A549 (cell line): ENCODE data around the gene CSTB. TPM values are rescaled to one million over a fixed set of nuclear protein-coding genes. Genes with fewer than 3 reads are reported as not detected.
A peak's percentile ranks its signal among the peaks of the same experiment; 100 is the strongest.

Source experiments
- ATAC-seq, 2 experiments: fragments of 200-7000 bp in 1 of 2; fragments of >200 bp in 1 of 2; cut with Nextera tagmentation in 1 of 2; cut with Tn5 transposase in 1 of 2; 3 replicates each; pipeline versions ENCODE4 v1.8.0 to v1.9.1; 2018 to 2020; ENCODE audit warnings: mild to moderate bottlenecking in 1 of 2, moderate library complexity in 1 of 2
- CTCF ChIA-PET: fragments of 300-600 bp; sonication (Branson Sonifier 250); formaldehyde crosslinking; extraction: SDS; loops from one replicate; lab custom pipeline; 2021; ENCODE audit warnings: antibody characterized with exemption, inconsistent platforms; lab: Yijun Ruan, JAX
- POLR2A ChIA-PET: fragments of 350-600 bp; formaldehyde crosslinking; extraction: SDS; loops from one replicate; lab custom pipeline; 2021; ENCODE audit warnings: antibody characterized with exemption, inconsistent platforms; lab: Yijun Ruan, JAX
- DNase-seq, 2 experiments: peaks; one replicate each; pipeline versions ENCODE4 v3.0.0 to v3.0.0-alpha.2; 2011 to 2016; ENCODE audit warnings: low read depth in 1 of 2, low spot score in 1 of 2
- FAIRE-seq: peaks from 2 replicates; lab custom pipeline; 2011; peaks lifted over from hg19 to GRCh38; lab: Jason Lieb, UNC
- H3K27ac ChIP-seq, 2 experiments: fragments of >200 bp; sonication (Bioruptor Twin); formaldehyde crosslinking; 3 replicates each; pipeline ENCODE4 v1.5.1; 2016 to 2017
- H3K4me1 ChIP-seq: fragments of >200 bp; sonication (Bioruptor Twin); formaldehyde crosslinking; 3 replicates; pipeline ENCODE4 v1.6.1; 2016
- H3K4me2 ChIP-seq: fragments of >200 bp; sonication (Bioruptor Twin); formaldehyde crosslinking; 3 replicates; pipeline ENCODE4 v1.6.1; 2016
- H3K4me3 ChIP-seq: fragments of >200 bp; sonication (Bioruptor Twin); formaldehyde crosslinking; 3 replicates; pipeline ENCODE4 v1.5.1; 2016
- H3K9me3 ChIP-seq: fragments of >200 bp; sonication (Bioruptor Twin); formaldehyde crosslinking; 3 replicates; pipeline ENCODE4 v1.6.1; 2016
- CBX8 ChIP-seq: fragments of 200-600 bp; sonication (generic); IDR thresholded peaks from 2 replicates; pipeline ENCODE4 v1.6.1; 2016
- CHD4 ChIP-seq: fragments of 200-600 bp; sonication (generic); IDR thresholded peaks from 2 replicates; pipeline ENCODE4 v1.6.1; 2016; ENCODE audit warnings: antibody characterized with exemption, mild to moderate bottlenecking, borderline replicate concordance
- EHF ChIP-seq: fragments of 250-450 bp; sonication (Bioruptor Pico); IDR thresholded peaks from 2 replicates; pipeline ENCODE4 v1.5.0; 2020; ENCODE audit warnings: mild to moderate bottlenecking
- HDAC2 ChIP-seq: fragments of 200-600 bp; sonication (generic); IDR thresholded peaks from 2 replicates; pipeline ENCODE4 v1.6.1; 2016
- JUNB ChIP-seq: fragments of >200 bp; sonication (Bioruptor Twin); formaldehyde crosslinking; IDR thresholded peaks from 2 replicates; pipeline ENCODE4 v1.6.1; 2016
- MAFK ChIP-seq: fragments of 450-650 bp; IDR thresholded peaks from 2 replicates; pipeline ENCODE4 v1.6.1; 2014; ENCODE audit not compliant: partially characterized antibody
- MAZ ChIP-seq: fragments of 150-350 bp; IDR thresholded peaks from 2 replicates; pipeline ENCODE4 v1.6.1; 2014; ENCODE audit warnings: antibody characterized with exemption, low read depth, low read length, borderline replicate concordance
- MYC ChIP-seq: IDR thresholded peaks from 2 replicates; pipeline ENCODE4 v1.6.1; 2012; ENCODE audit warnings: mild to moderate bottlenecking, inconsistent platforms, low read length, improper control_type of control experiment, borderline replicate concordance
- PHF8 ChIP-seq: fragments of 200-600 bp; sonication (generic); IDR thresholded peaks from 2 replicates; pipeline ENCODE4 v1.6.1; 2016; ENCODE audit warnings: low read depth, mild to moderate bottlenecking, antibody characterized with exemption, moderate library complexity, borderline replicate concordance
- POLR2AphosphoS2 ChIP-seq: conservative IDR thresholded peaks from 2 replicates; pipeline ENCODE4 v1.6.1; 2012; ENCODE audit warnings: low read length, improper control_type of control experiment, inconsistent platforms
- RAD21 ChIP-seq, 2 experiments: fragments of >200 bp in 1 of 2; sonication (Bioruptor Twin) in 1 of 2; formaldehyde crosslinking in 1 of 2; IDR thresholded peaks in 1 of 2; conservative IDR thresholded peaks in 1 of 2; 2 replicates in 1 of 2; 3 replicates in 1 of 2; pipeline ENCODE4 v1.6.1; 2012 to 2018; ENCODE audit warnings: inconsistent platforms in 1 of 2
- RCOR1 ChIP-seq: fragments of 150-350 bp; IDR thresholded peaks from 2 replicates; pipeline ENCODE4 v1.6.1; 2014; ENCODE audit warnings: antibody characterized with exemption, low read length, low read depth
- RNF2 ChIP-seq: fragments of 200-600 bp; sonication (generic); IDR thresholded peaks from 2 replicates; pipeline ENCODE4 v1.6.1; 2016; ENCODE audit warnings: low read depth, mild to moderate bottlenecking, antibody characterized with exemption, moderate library complexity, borderline replicate concordance
- TFCP2L1 ChIP-seq: fragments of 250-450 bp; sonication (Bioruptor Pico); IDR thresholded peaks from 2 replicates; pipeline ENCODE4 v1.5.0; 2021; ENCODE audit warnings: mild to moderate bottlenecking
- ZFP36 ChIP-seq: fragments of 450-650 bp; IDR thresholded peaks from 2 replicates; pipeline ENCODE4 v1.6.1; 2014; ENCODE audit warnings: borderline replicate concordance; ENCODE audit not compliant: partially characterized antibody
- ZSCAN20 ChIP-seq: fragments of 250-450 bp; sonication (Bioruptor Pico); IDR thresholded peaks from 2 replicates; pipeline ENCODE4 v1.8.0; 2022; ENCODE audit warnings: mild to moderate bottlenecking, moderate library complexity
- WGBS: methylation state at CpG from one replicate; pipeline ENCODE4 v1.1.6; 2017; ENCODE audit errors: missing lambda C conversion rate; 5-methylcytosine and 5-hydroxymethylcytosine counted together
- polyA plus RNA-seq, 4 experiments: library from polyadenylated mRNA; depleted of rRNA in 3 of 4; stranded (reverse); fragments of >200 nt; fragmentation: RNase III in 1 of 4; extraction: RNeasy Plus Mini Kit Qiagen cat#74134 plus additional on column Dnase treatment in 1 of 4; gene quantifications; 2 replicates in 3 of 4; 3 replicates in 1 of 4; pipeline ENCODE4 v1.2.3, GENCODE V29; 2011 to 2017
- TF ChIP-seq, protein P1 (sequence below): fragments of 450-650 bp; IDR thresholded peaks from 2 replicates; pipeline ENCODE4 v1.6.1; 2014; ENCODE audit warnings: antibody characterized with exemption
- TF ChIP-seq, protein P2 (sequence below): fragments of 250-450 bp; sonication (Bioruptor Pico); IDR thresholded peaks from 2 replicates; pipeline ENCODE4 v1.5.0; 2021; ENCODE audit warnings: mild to moderate bottlenecking, moderate library complexity, borderline replicate concordance
- TF ChIP-seq, protein P3 (sequence below): fragments of 250-450 bp; sonication (Bioruptor Pico); IDR thresholded peaks from 2 replicates; pipeline ENCODE4 v1.5.0; 2020; ENCODE audit warnings: low read depth, mild to moderate bottlenecking, moderate library complexity
- TF ChIP-seq, protein P4 (sequence below): IDR thresholded peaks from 2 replicates; pipeline ENCODE4 v1.6.1; 2012
- TF ChIP-seq, protein P5 (sequence below): fragments of >200 bp; sonication (Bioruptor Twin); formaldehyde crosslinking; IDR thresholded peaks from 3 replicates; pipeline ENCODE4 v1.5.1; 2016

Gene CSTB
- polyA plus RNA-seq, 2 of the 4 experiments (the other 2 are of a cell fraction) = 42.9 to 101 TPM

DNA sequence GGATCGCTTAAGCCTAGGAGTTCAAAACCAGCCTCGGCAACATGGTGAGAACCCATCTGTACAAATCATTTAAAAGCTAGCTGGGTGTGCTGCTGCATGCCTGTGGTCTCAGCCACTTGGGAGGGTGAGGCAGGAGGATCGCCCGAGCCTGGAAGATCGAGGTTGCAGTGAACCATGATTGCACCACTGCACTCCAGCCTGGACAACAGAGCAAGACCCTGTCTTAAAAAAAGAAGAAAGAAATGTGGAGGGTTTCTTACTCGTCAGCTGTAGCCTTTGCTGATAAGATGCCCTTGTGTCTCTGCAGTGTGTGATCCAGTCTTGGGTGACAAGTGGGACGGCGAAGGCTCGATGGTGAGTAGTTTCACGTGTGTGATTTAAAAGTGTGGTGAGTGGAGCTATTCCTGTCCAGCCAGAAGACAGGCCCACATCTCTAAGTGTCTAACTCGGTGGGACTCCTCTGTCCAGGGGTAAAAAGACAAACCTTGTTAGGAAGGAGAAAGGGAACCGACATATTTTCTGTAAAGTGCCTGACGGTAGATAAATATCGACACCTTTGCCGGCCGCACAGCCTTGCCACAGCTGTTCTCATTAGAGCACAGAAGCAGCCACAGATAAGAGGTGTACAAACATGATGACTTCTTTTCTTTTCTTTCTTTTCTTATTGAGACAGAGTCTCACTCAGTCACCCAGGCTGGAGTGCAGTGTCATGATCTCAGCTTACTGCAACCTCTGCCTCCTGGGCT lies 30.2 kb downstream of the CSTB start:
- TF ChIP-seq EHF (CRISPR knock-in tag) = no peak
- TF ChIP-seq PHF8 = no peak
- TF ChIP-seq CHD4 = no peak
- TF ChIP-seq ZFP36 = no peak
- TF ChIP-seq, protein P1, sequence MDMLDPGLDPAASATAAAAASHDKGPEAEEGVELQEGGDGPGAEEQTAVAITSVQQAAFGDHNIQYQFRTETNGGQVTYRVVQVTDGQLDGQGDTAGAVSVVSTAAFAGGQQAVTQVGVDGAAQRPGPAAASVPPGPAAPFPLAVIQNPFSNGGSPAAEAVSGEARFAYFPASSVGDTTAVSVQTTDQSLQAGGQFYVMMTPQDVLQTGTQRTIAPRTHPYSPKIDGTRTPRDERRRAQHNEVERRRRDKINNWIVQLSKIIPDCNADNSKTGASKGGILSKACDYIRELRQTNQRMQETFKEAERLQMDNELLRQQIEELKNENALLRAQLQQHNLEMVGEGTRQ = no peak
- TF ChIP-seq RAD21 (conservative IDR thresholded peaks at IDR 0.05 in 1 of 2, IDR thresholded peaks at IDR 0.05 in 1 of 2) = no peak
- no peak for TF ChIP-seq MYC
- no peak for TF ChIP-seq JUNB
- TF ChIP-seq ZSCAN20 (CRISPR knock-in tag) = no peak
- no peak for TF ChIP-seq CBX8
- TF ChIP-seq RCOR1 = no peak
- TF ChIP-seq, protein P2, sequence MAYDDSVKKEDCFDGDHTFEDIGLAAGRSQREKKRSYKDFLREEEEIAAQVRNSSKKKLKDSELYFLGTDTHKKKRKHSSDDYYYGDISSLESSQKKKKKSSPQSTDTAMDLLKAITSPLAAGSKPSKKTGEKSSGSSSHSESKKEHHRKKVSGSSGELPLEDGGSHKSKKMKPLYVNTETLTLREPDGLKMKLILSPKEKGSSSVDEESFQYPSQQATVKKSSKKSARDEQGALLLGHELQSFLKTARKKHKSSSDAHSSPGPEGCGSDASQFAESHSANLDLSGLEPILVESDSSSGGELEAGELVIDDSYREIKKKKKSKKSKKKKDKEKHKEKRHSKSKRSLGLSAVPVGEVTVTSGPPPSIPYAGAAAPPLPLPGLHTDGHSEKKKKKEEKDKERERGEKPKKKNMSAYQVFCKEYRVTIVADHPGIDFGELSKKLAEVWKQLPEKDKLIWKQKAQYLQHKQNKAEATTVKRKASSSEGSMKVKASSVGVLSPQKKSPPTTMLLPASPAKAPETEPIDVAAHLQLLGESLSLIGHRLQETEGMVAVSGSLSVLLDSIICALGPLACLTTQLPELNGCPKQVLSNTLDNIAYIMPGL (CRISPR knock-in tag) = no peak
- TF ChIP-seq, protein P3, sequence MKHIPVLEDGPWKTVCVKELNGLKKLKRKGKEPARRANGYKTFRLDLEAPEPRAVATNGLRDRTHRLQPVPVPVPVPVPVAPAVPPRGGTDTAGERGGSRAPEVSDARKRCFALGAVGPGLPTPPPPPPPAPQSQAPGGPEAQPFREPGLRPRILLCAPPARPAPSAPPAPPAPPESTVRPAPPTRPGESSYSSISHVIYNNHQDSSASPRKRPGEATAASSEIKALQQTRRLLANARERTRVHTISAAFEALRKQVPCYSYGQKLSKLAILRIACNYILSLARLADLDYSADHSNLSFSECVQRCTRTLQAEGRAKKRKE (CRISPR knock-in tag) = no peak
- ChIA-PET CTCF (interaction anchor here (0.7 kb wide), 1 partner anchor 18 kb away, joined by 3 read pairs; no protein-coding TSS in a partner anchor), POLR2A (no interaction called here)
- Histone ChIP-seq H3K4me2 (no peak overlapping the region), H3K4me3 (no peak overlapping the region), H3K9me3 (no peaks in the 10 kb centered on the region), H3K4me1 (peaks cover 47% of the 10 kb centered on the region), H3K27ac (0 out of 6 replicates have a peak overlapping the region, but pooled peaks of 1 of the 2 experiments have one; percentile 29)
- FAIRE-seq = no peak
- ATAC-seq = no peak
- WGBS = 96% methylated on average over 16 of the region's 16 CpGs
- DNase-seq = no peak

DNA sequence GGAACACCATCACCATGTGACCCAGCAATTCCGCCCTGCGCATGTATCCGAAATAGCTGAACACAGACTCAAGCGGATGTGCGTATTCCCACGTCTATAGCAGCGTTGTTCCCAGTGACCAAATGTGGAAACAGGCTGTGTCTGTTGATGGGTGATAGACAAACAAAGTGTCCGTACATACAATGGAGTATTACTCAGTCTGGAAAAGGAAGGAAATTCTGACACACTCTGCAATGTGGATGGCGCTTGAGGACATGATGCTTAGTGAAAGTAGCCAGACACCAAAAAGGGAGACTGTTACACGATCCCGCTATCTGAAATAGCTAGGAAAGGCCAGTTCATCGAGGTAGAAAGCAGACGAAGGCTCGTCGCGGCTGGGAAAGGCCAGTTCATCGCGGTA lies 31.4 kb downstream of the CSTB start:
- DNase-seq = no peak
- Histone ChIP-seq H3K4me1 (peaks cover 58% of the 10 kb centered on the region), H3K4me2 (no peak overlapping the region), H3K27ac (no peak overlapping the region), H3K9me3 (no peaks in the 10 kb centered on the region), H3K4me3 (no peak overlapping the region)
- FAIRE-seq = no peak
- ATAC-seq = no peak
- ChIA-PET POLR2A (no interaction called here), CTCF (interaction anchor here (0.6 to 0.7 kb wide), 2 partner anchors 29 to 265 kb away, joined by 3 to 6 read pairs; no protein-coding TSS in a partner anchor)
- 93% methylated on average over 18 of the region's 18 CpGs for WGBS
- no peak for TF ChIP-seq HDAC2
- TF ChIP-seq MAZ = no peak
- no peak for TF ChIP-seq JUNB
- TF ChIP-seq, protein P4, sequence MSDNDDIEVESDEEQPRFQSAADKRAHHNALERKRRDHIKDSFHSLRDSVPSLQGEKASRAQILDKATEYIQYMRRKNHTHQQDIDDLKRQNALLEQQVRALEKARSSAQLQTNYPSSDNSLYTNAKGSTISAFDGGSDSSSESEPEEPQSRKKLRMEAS = no peak
- TF ChIP-seq MAFK = no peak
- TF ChIP-seq, protein P2 (CRISPR knock-in tag) = no peak
- TF ChIP-seq, protein P5, sequence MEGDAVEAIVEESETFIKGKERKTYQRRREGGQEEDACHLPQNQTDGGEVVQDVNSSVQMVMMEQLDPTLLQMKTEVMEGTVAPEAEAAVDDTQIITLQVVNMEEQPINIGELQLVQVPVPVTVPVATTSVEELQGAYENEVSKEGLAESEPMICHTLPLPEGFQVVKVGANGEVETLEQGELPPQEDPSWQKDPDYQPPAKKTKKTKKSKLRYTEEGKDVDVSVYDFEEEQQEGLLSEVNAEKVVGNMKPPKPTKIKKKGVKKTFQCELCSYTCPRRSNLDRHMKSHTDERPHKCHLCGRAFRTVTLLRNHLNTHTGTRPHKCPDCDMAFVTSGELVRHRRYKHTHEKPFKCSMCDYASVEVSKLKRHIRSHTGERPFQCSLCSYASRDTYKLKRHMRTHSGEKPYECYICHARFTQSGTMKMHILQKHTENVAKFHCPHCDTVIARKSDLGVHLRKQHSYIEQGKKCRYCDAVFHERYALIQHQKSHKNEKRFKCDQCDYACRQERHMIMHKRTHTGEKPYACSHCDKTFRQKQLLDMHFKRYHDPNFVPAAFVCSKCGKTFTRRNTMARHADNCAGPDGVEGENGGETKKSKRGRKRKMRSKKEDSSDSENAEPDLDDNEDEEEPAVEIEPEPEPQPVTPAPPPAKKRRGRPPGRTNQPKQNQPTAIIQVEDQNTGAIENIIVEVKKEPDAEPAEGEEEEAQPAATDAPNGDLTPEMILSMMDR = no peak
- TF ChIP-seq CHD4 = no peak
- TF ChIP-seq RNF2 = no peak
- TF ChIP-seq POLR2AphosphoS2 = no peak
- no peak for TF ChIP-seq TFCP2L1 (CRISPR knock-in tag)
- TF ChIP-seq RAD21 (conservative IDR thresholded peaks at IDR 0.05 in 1 of 2, IDR thresholded peaks at IDR 0.05 in 1 of 2) = no peak
- TF ChIP-seq, protein P3 (CRISPR knock-in tag) = no peak
